Fibroblast of lung (primary cell): ENCODE results near the gene TRAM2. TPM values are rescaled to one million over a fixed set of nuclear protein-coding genes. Genes with fewer than 3 reads are reported as not detected.

Source experiments
- DNase-seq, 2 donors: peaks; one replicate each; pipeline versions ENCODE4 v3.0.0 to v3.0.0-alpha.2; 2010; ENCODE audit warnings: low read depth in 2 of 2
- H2AFZ ChIP-seq: 2 replicates; pipeline ENCODE4 v1.5.1; 2012; ENCODE audit warnings: low read length, control low read depth, inconsistent platforms
- H3K27ac ChIP-seq: 2 replicates; pipeline ENCODE4 v1.5.1; 2011; ENCODE audit warnings: low read length, control low read depth; ENCODE audit not compliant: insufficient read depth
- H3K27me3 ChIP-seq: 2 replicates; pipeline ENCODE4 v1.5.1; 2011; ENCODE audit warnings: mild to moderate bottlenecking, low read length; ENCODE audit not compliant: control insufficient read depth, insufficient read depth
- H3K36me3 ChIP-seq: 2 replicates; pipeline ENCODE4 v1.5.1; 2011; ENCODE audit warnings: low read length; ENCODE audit not compliant: control insufficient read depth, insufficient read depth
- H3K4me1 ChIP-seq: 2 replicates; pipeline ENCODE4 v1.5.1; 2011; ENCODE audit warnings: low read length; ENCODE audit not compliant: control insufficient read depth, insufficient read depth; ENCODE audit errors: extremely low read depth
- H3K4me2 ChIP-seq: 2 replicates; pipeline ENCODE4 v1.5.1; 2011; ENCODE audit warnings: low read length, control low read depth; ENCODE audit not compliant: insufficient read depth; ENCODE audit errors: extremely low read depth
- H3K4me3 ChIP-seq, 4 experiments: fragments of 200-600 bp in 1 of 4; sonication (generic) in 1 of 4; replicated peaks in 1 of 4; 2 replicates each; pipeline ENCODE4 v1.5.1; 2011 to 2016; ENCODE audit warnings: low read length in 4 of 4, low read depth in 3 of 4, mild to moderate bottlenecking in 3 of 4, control low read depth in 2 of 4, inconsistent platforms in 1 of 4, mixed read lengths in 1 of 4; ENCODE audit not compliant: insufficient read depth in 1 of 4; ENCODE audit errors: control extremely low read depth in 1 of 4
- H3K79me2 ChIP-seq: 2 replicates; pipeline ENCODE4 v1.5.1; 2012; ENCODE audit warnings: mild to moderate bottlenecking, low read length, inconsistent platforms; ENCODE audit not compliant: control insufficient read depth, insufficient read depth
- H3K9ac ChIP-seq: 2 replicates; pipeline ENCODE4 v1.5.1; 2011; ENCODE audit warnings: mild to moderate bottlenecking, low read length, control low read depth; ENCODE audit not compliant: insufficient read depth
- H3K9me3 ChIP-seq: 2 replicates; pipeline ENCODE4 v1.5.1; 2012; ENCODE audit warnings: low read depth, low read length; ENCODE audit not compliant: control insufficient read depth, insufficient read depth
- H4K20me1 ChIP-seq: 2 replicates; pipeline ENCODE4 v1.5.1; 2011; ENCODE audit warnings: low read length; ENCODE audit not compliant: control insufficient read depth, insufficient read depth; ENCODE audit errors: extremely low read depth
- CTCF ChIP-seq, 2 donors: IDR thresholded peaks in 1 of 2; conservative IDR thresholded peaks in 1 of 2; 1 replicate in 1 of 2; 2 replicates in 1 of 2; pipeline ENCODE4 v1.5.1; 2011 to 2012; ENCODE audit warnings: low read length in 2 of 2, control low read depth in 1 of 2, inconsistent platforms in 1 of 2, low read depth in 1 of 2, mild to moderate bottlenecking in 1 of 2
- EZH2 ChIP-seq: IDR thresholded peaks from 2 replicates; pipeline ENCODE4 v1.5.1; 2012; ENCODE audit warnings: low read length, control low read depth, mild to moderate bottlenecking; ENCODE audit errors: missing control alignments
- polyA plus RNA-seq, 2 donors: library from polyadenylated mRNA; depleted of rRNA in 1 of 2; stranded (reverse) in 1 of 2; unstranded in 1 of 2; fragments of >200 nt; gene quantifications; 2 replicates each; pipeline ENCODE4 v1.2.1, GENCODE V29; 2011 to 2012; ENCODE audit warnings: missing spikeins in 1 of 2
- total RNA-seq: library from RNA; depleted of rRNA; stranded (reverse); fragments of >200 nt; gene quantifications from 2 replicates; pipeline ENCODE4 v1.2.1, GENCODE V29; 2014

TRAM2 gene
- total and polyA plus RNA-seq, 2 donors (not counting 1 experiment from before 2014, with no cell fraction given), result 131 to 252 TPM

- H3K9ac ChIP-seq, result no peak overlapping the region
- H4K20me1 ChIP-seq, result no peaks in the 10 kb centered on the region
- no peaks in the 10 kb centered on the region for H3K9me3 ChIP-seq
- H3K27ac ChIP-seq, result peak overlapping the region; percentile 21
- no peaks in the 10 kb centered on the region for H3K79me2 ChIP-seq
- H3K4me1 ChIP-seq, result peaks cover 18% of the 10 kb centered on the region
- TF ChIP-seq EZH2, result no peak
- no peak for TF ChIP-seq CTCF (conservative IDR thresholded peaks at IDR 0.05 in 1 of 2, IDR thresholded peaks at IDR 0.05 in 1 of 2; ENCODE audit: low read depth in 1 of 2, low read length in 2 of 2)
- peaks cover 18% of the 10 kb centered on the region for H3K36me3 ChIP-seq
- no peak overlapping the region for H3K4me3 ChIP-seq
- DNase-seq, result peak; percentile 58 to 64
- no peak overlapping the region for H3K4me2 ChIP-seq
- H3K27me3 ChIP-seq, result no peaks in the 10 kb centered on the region
- H2AFZ ChIP-seq, result no peak overlapping the region
Measured at GRCh38 chr6:52497652-52498408, 79.0 kb downstream of the TRAM2 start.

- Histone ChIP-seq H3K9me3 (no peaks in the 10 kb centered on the region), H3K4me3 (no peak overlapping the region), H3K27ac (no peak overlapping the region), H3K9ac (no peak overlapping the region), H3K4me2 (no peak overlapping the region), H4K20me1 (no peaks in the 10 kb centered on the region), H3K79me2 (no peaks in the 10 kb centered on the region), H3K27me3 (no peaks in the 10 kb centered on the region), H2AFZ (no peak overlapping the region), H3K4me1 (peaks cover 22% of the 10 kb centered on the region), H3K36me3 (peaks cover 6% of the 10 kb centered on the region)
- TF ChIP-seq CTCF (conservative IDR thresholded peaks at IDR 0.05 in 1 of 2, IDR thresholded peaks at IDR 0.05 in 1 of 2; ENCODE audit: low read depth in 1 of 2, low read length in 2 of 2) (no peak), EZH2 (no peak)
- DNase-seq, result no peak
Measured at GRCh38 chr6:52496631-52497030, 80.2 kb downstream of the TRAM2 start.

- TF ChIP-seq EZH2 (no peak), CTCF (conservative IDR thresholded peaks at IDR 0.05 in 1 of 2, IDR thresholded peaks at IDR 0.05 in 1 of 2; ENCODE audit: low read depth in 1 of 2, low read length in 2 of 2) (no peak)
- H4K20me1 ChIP-seq, result no peaks in the 10 kb centered on the region
- H3K27me3 ChIP-seq, result no peaks in the 10 kb centered on the region
- H3K4me2 ChIP-seq, result no peak overlapping the region
- H3K9ac ChIP-seq, result no peak overlapping the region
- peaks cover 22% of the 10 kb centered on the region for H3K4me1 ChIP-seq
- H3K9me3 ChIP-seq, result no peaks in the 10 kb centered on the region
- no peak overlapping the region for H3K27ac ChIP-seq
- H3K4me3 ChIP-seq, result no peak overlapping the region
- H3K79me2 ChIP-seq, result no peaks in the 10 kb centered on the region
- H3K36me3 ChIP-seq, result peaks cover 6% of the 10 kb centered on the region
- H2AFZ ChIP-seq, result no peak overlapping the region
- DNase-seq, result no peak
Measured at GRCh38 chr6:52495922-52496321, 80.9 kb downstream of the TRAM2 start.
